ENCODE data around the gene YARS1.

YARS1 gene

GRCh38 chr1:32736812-32737791 lies 80.1 kb downstream of the YARS1 start:
- no peak for TF ChIP-seq EZH2phosphoT487 (IDR thresholded peaks at IDR 0.05; ENCODE audit: borderline replicate concordance, low read length)
- TF ChIP-seq, protein P1, sequence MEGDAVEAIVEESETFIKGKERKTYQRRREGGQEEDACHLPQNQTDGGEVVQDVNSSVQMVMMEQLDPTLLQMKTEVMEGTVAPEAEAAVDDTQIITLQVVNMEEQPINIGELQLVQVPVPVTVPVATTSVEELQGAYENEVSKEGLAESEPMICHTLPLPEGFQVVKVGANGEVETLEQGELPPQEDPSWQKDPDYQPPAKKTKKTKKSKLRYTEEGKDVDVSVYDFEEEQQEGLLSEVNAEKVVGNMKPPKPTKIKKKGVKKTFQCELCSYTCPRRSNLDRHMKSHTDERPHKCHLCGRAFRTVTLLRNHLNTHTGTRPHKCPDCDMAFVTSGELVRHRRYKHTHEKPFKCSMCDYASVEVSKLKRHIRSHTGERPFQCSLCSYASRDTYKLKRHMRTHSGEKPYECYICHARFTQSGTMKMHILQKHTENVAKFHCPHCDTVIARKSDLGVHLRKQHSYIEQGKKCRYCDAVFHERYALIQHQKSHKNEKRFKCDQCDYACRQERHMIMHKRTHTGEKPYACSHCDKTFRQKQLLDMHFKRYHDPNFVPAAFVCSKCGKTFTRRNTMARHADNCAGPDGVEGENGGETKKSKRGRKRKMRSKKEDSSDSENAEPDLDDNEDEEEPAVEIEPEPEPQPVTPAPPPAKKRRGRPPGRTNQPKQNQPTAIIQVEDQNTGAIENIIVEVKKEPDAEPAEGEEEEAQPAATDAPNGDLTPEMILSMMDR (IDR thresholded peaks at IDR 0.05; ENCODE audit: low read depth, low read length, poor library complexity, severe bottlenecking) = no peak
- Histone ChIP-seq H3K4me3 (ENCODE audit: low read length) (no peak overlapping the region), H4K20me1 (ENCODE audit: control insufficient read depth, insufficient read depth, low read depth, low read length) (no peaks in the 10 kb centered on the region), H3K27me3 (ENCODE audit: control insufficient read depth, low read length) (peaks cover 20% of the 10 kb centered on the region), H3K9me3 (ENCODE audit: control insufficient read depth, insufficient read depth, low read length) (no peaks in the 10 kb centered on the region), H3K4me2 (ENCODE audit: low read length) (no peak overlapping the region), H3F3A (ENCODE audit: control insufficient read depth, insufficient read depth) (no peaks in the 10 kb centered on the region), H3K27ac (ENCODE audit: low read depth, low read length) (no peak overlapping the region), H3K4me1 (ENCODE audit: control insufficient read depth, low read length) (no peaks in the 10 kb centered on the region), H3K9me2 (replicated peaks; ENCODE audit: control insufficient read depth, low read length) (no peaks in the 10 kb centered on the region), H3K79me2 (ENCODE audit: control insufficient read depth, low read length) (no peaks in the 10 kb centered on the region), H3K36me3 (ENCODE audit: control insufficient read depth, low read length) (no peaks in the 10 kb centered on the region)

GRCh38 chr1:32733582-32734321 lies 83.4 kb downstream of the YARS1 start:
- no peaks in the 10 kb centered on the region for H4K20me1 ChIP-seq (ENCODE audit: control insufficient read depth, insufficient read depth, low read depth, low read length)
- no peak overlapping the region for H3K4me2 ChIP-seq (ENCODE audit: low read length)
- no peak overlapping the region for H3K4me3 ChIP-seq (ENCODE audit: low read length)
- no peaks in the 10 kb centered on the region for H3K4me1 ChIP-seq (ENCODE audit: control insufficient read depth, low read length)
- H3F3A ChIP-seq (ENCODE audit: control insufficient read depth, insufficient read depth) = no peaks in the 10 kb centered on the region
- TF ChIP-seq, protein P1 (IDR thresholded peaks at IDR 0.05; ENCODE audit: low read depth, low read length, poor library complexity, severe bottlenecking) = no peak
- TF ChIP-seq EZH2phosphoT487 (IDR thresholded peaks at IDR 0.05; ENCODE audit: borderline replicate concordance, low read length) = no peak
- H3K79me2 ChIP-seq (ENCODE audit: control insufficient read depth, low read length) = no peaks in the 10 kb centered on the region
- H3K27me3 ChIP-seq (ENCODE audit: control insufficient read depth, low read length) = 0 out of 2 replicates have a peak, but pooled peaks cover 4% of the 10 kb centered on the region
- no peaks in the 10 kb centered on the region for H3K9me2 ChIP-seq (replicated peaks; ENCODE audit: control insufficient read depth, low read length)
- H3K9me3 ChIP-seq (ENCODE audit: control insufficient read depth, insufficient read depth, low read length) = no peaks in the 10 kb centered on the region
- H3K27ac ChIP-seq (ENCODE audit: low read depth, low read length) = no peak overlapping the region
- H3K36me3 ChIP-seq (ENCODE audit: control insufficient read depth, low read length) = no peaks in the 10 kb centered on the region

- H3K9me2 ChIP-seq (replicated peaks; ENCODE audit: control insufficient read depth, low read length) = no peaks in the 10 kb centered on the region
- no peaks in the 10 kb centered on the region for H3K27me3 ChIP-seq (ENCODE audit: control insufficient read depth, low read length)
- no peaks in the 10 kb centered on the region for H3K4me1 ChIP-seq (ENCODE audit: control insufficient read depth, low read length)
- no peaks in the 10 kb centered on the region for H3F3A ChIP-seq (ENCODE audit: control insufficient read depth, insufficient read depth)
- TF ChIP-seq, protein P1 (IDR thresholded peaks at IDR 0.05; ENCODE audit: low read depth, low read length, poor library complexity, severe bottlenecking) = no peak
- no peak for TF ChIP-seq EZH2phosphoT487 (IDR thresholded peaks at IDR 0.05; ENCODE audit: borderline replicate concordance, low read length)
- H3K9me3 ChIP-seq (ENCODE audit: control insufficient read depth, insufficient read depth, low read length) = no peaks in the 10 kb centered on the region
- H3K27ac ChIP-seq (ENCODE audit: low read depth, low read length) = no peak overlapping the region
- H3K4me3 ChIP-seq (ENCODE audit: low read length) = no peak overlapping the region
- H3K79me2 ChIP-seq (ENCODE audit: control insufficient read depth, low read length) = no peaks in the 10 kb centered on the region
- no peaks in the 10 kb centered on the region for H3K36me3 ChIP-seq (ENCODE audit: control insufficient read depth, low read length)
- H4K20me1 ChIP-seq (ENCODE audit: control insufficient read depth, insufficient read depth, low read depth, low read length) = no peaks in the 10 kb centered on the region
- no peak overlapping the region for H3K4me2 ChIP-seq (ENCODE audit: low read length)
Observed at GRCh38 chr1:32729254-32730046, 87.7 kb downstream of the YARS1 start.
